Mammary epithelial cell (primary cell): ENCODE measurements around the gene NKPD1.

Experiments used
- EZH2 ChIP-seq: IDR thresholded peaks from 2 replicates; pipeline ENCODE4 v1.6.1; 2012; ENCODE audit warnings: low read length, inconsistent platforms, borderline replicate concordance
- TF ChIP-seq, protein P1 (sequence below), 2 donors: IDR thresholded peaks in 1 of 2; conservative IDR thresholded peaks in 1 of 2; 2 replicates each; pipeline ENCODE4 v1.5.1; 2011 to 2012; ENCODE audit warnings: inconsistent platforms in 2 of 2, low read length in 2 of 2, mild to moderate bottlenecking in 2 of 2, control low read depth in 1 of 2, low read depth in 1 of 2; ENCODE audit not compliant: insufficient read depth in 1 of 2; ENCODE audit errors: extremely low read depth in 1 of 2

DNA sequence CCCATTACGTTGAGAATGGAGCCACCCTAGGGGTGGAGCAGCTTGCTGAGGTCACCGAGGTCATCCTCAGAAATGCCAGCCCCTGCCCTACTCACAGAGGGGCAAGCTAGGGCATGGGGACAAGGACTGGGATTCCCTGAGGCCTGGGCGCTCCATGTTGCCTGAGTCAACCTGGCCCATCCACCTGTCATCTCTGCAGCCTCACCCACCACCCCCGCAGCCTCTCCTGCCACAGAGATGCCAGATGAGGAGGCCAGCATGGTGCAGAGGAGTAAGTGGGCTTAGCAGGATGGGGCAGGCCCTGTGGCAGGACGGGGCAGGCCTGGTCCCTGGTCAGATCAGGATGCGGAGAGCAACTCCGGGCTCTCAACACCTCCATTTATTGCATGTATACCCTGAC is 9.5 kb downstream of the NKPD1 start:
- TF ChIP-seq, protein P1, sequence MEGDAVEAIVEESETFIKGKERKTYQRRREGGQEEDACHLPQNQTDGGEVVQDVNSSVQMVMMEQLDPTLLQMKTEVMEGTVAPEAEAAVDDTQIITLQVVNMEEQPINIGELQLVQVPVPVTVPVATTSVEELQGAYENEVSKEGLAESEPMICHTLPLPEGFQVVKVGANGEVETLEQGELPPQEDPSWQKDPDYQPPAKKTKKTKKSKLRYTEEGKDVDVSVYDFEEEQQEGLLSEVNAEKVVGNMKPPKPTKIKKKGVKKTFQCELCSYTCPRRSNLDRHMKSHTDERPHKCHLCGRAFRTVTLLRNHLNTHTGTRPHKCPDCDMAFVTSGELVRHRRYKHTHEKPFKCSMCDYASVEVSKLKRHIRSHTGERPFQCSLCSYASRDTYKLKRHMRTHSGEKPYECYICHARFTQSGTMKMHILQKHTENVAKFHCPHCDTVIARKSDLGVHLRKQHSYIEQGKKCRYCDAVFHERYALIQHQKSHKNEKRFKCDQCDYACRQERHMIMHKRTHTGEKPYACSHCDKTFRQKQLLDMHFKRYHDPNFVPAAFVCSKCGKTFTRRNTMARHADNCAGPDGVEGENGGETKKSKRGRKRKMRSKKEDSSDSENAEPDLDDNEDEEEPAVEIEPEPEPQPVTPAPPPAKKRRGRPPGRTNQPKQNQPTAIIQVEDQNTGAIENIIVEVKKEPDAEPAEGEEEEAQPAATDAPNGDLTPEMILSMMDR (conservative IDR thresholded peaks at IDR 0.05 in 1 of 2, IDR thresholded peaks at IDR 0.05 in 1 of 2; ENCODE audit: extremely low read depth in 1 of 2, insufficient read depth in 1 of 2, low read depth in 1 of 2, low read length in 2 of 2) = no peak
- no peak for TF ChIP-seq EZH2
